GM19351 (cell line): ENCODE data around the gene DLG2.
A peak's percentile ranks its signal among the peaks of the same experiment; 100 is the strongest.

ENCODE experiments used
- ATAC-seq: cut with Tn5 transposase; IDR thresholded peaks from one replicate; pipeline ENCODE4 v1.9.1; 2021; ENCODE audit warnings: mild to moderate bottlenecking, moderate library complexity; ENCODE audit not compliant: unreplicated experiment

DLG2 gene

GRCh38 chr11:84250834-84251613 lies 1376.1 kb downstream of the DLG2 start:
- ATAC-seq = no peak

- ATAC-seq = peak; percentile 71
Measured at GRCh38 chr11:84249344-84250135, 1377.6 kb downstream of the DLG2 start.

- ATAC-seq = no peak
Measured at GRCh38 chr11:84247926-84248325, 1379.2 kb downstream of the DLG2 start.

DNA sequence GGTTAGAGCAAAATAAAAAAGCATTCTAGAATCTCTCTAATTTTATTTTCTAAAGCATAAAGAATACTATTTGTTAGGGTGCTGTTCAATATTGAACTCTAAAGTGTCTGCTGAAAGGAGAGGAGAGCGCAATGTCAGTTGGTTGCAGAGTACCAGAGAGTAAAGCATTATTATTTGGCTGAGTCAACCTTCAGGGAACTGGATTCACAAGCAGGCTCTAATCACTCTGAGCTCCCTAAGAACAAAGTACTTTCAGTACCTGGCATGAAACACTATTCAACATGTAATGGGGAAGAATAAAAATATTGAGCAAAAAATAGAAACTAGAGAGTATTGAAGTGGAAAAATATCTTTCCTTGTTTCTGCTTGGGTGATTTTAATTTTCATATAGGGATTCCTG lies 1380.0 kb downstream of the DLG2 start:
- no peak for ATAC-seq

- peak; percentile 83 for ATAC-seq
Measured at GRCh38 chr11:84243629-84244263, 1383.4 kb downstream of the DLG2 start.

DNA sequence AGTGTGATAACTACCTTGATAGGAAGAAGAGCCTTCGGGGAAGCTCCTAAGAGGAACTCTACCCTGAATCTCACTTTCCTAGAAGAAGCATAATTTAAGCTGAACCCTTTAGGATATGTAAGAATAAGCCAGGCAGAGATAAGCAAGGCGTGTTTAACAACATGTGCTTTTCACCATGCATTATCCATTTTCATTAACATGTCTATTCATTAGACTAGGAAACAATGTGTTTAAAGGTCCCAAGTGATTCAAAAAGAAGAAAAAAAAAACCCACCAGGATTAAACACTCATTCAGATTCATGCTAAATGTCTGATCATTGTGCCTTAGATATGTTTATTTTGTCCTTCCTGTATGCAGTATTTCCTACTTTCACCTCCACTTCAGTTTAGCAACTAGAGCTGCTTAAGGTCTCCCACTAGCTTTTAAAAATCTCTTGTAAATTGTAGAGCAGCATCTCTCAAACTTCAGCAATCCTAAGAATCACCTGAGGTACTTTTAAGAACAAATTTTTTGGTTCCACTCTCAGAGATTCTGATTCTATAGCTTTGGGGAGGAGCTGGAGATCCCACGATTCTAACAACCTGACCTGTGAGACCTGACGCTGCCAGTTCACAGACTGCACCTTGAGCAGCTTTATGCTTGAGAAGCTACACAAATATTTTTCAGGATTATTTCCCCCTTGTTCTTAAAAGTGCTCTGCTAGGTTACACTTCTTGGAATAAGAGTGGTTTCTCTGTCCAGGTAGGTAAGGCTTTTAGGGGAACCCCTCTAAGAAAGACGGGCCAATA lies 1385.6 kb downstream of the DLG2 start:
- no peak for ATAC-seq

- ATAC-seq = no peak
Measured at GRCh38 chr11:84240847-84241246, 1386.3 kb downstream of the DLG2 start.

GRCh38 chr11:84236436-84236835 lies 1390.7 kb downstream of the DLG2 start:
- no peak for ATAC-seq

GRCh38 chr11:84234462-84235202 lies 1392.5 kb downstream of the DLG2 start:
- no peak for ATAC-seq

- ATAC-seq = no peak
Measured at GRCh38 chr11:84234011-84234410, 1393.1 kb downstream of the DLG2 start.

GRCh38 chr11:84232511-84232910 lies 1394.6 kb downstream of the DLG2 start:
- ATAC-seq = no peak

DNA sequence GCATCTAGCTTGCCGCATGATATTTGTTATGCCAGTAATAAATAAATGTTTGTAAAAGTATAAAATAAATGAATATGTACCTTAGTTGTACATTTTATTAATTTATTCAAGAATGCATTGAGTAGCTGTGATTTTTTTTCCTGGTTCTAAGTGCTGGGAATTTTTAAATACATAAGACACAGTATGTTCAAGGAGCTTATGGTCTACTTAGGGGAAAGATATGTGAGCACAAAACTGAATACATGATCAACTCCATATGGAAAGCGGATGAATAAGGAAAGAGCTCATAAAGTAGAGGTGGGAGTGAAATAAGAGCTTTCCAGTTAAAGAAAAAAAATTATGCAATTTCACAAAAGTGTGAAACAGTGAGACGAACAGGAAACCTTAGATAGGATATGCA lies 1396.7 kb downstream of the DLG2 start:
- ATAC-seq = no peak

DNA sequence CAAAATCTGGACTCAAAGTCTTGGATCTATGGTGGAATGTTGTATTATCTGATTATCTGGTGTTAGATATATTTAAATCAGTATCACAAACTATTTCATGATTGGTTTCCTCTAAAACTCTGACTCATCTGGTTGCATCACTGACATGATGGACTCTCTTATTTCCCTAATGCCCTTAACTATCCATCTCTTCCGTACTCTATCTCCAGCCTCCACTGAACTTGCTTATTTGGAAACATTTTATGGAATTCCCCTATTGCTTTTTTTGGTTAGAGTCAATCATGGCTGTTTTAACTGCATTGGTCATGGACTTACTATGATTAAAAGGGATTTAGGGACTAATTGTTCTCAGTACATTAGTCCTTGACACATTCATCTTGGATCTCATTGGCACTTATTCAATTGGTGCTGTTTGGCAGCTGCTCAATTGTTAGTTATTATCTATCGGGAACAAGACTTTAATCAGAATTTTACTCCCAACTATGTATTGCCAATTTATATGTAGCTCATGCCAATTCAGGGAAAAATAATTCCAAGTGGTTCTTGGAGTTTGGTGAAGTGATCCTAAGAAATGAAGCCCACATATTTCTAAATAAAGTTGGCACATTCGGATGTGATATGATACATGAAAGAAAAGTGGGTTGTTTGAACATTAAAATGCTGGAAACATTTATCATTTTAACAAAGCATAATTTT lies 1399.0 kb downstream of the DLG2 start:
- no peak for ATAC-seq

GRCh38 chr11:84224042-84224441 lies 1403.1 kb downstream of the DLG2 start:
- ATAC-seq = no peak

DNA sequence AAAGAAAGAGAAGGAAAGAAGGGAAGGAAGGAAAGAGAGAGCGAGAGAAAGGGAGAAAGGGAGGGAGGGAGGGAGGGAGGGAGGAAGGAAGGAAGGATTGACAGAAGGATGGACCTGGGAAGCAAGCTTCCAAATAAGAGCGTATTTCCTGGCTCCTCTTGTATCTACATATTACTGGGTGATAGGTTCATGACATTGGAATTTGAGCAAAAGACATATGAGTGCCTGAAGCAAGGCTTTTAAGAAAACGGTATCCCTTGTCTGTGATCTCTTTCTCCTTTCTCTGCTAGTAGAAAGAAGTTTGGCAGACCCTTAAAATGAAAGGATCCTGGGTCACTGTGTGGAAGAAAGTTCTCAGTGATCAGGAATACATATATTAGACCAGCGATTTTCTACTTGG lies 1408.8 kb downstream of the DLG2 start:
- no peak for ATAC-seq

DNA sequence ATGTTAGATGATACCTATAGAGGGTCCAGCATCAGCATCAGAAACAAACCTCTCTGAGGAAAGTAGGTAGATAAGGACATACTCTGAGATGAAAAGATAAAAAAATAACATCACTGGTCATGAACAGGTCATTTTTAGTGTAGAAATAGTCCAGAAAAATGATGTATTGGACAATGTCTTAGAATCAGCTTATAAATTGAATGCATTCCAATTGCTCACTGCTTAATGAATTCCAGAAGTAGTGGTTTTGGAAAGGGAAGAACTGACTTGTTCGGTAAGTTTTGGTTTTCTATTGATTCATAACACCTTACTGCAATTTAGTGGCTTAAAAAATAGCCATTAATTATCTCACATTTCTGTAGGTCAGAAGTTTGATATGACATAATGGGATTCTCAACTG lies 1411.5 kb downstream of the DLG2 start:
- ATAC-seq = no peak

GRCh38 chr11:84214557-84214956 lies 1412.6 kb downstream of the DLG2 start:
- no peak for ATAC-seq

DNA sequence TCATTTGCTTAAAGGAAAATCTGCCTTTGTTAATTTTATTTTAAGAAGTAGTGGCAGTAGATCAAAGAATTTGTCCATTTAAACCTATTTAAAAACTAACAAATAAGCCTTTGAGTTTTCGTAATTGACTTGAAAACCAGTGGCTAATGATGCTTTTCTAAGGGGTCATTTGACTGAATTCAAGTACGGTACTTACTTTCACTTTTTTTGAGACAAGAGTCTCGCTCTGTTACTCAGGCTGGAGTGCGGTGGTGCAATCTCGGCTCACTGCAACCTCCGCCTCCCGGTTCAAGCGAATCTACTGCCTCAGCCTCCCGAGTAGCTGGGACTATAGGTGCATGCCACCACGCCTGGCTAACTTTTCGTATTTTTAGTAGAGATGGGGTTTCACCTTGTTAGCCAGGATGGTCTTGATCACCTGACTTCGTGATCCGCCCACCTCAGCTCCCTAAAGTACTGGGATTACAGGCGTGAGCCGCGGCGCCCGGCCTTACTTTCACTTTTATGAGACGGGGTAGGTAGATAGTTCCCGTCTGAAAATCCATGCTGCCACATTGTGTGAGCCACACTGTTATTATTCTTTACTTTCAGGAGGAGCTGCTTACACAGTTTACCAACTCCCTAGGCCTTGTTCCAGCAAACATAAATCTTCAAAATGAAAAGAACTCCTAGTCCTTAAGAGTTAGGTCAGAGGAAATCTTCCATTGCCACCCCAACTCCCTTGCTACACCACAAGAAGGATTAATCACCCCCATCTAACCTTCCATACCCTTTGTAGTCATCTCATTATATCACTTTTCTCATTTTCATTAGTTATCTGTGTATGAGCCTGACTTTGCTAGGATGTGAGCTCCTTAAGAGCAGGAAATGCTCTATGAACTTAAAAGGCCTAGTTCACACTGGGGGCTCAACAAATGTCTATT lies 1414.4 kb downstream of the DLG2 start:
- no peak for ATAC-seq

GRCh38 chr11:84211896-84212295 lies 1415.2 kb downstream of the DLG2 start:
- no peak for ATAC-seq
